HEK293 (cell line): ENCODE data around the gene HSD17B8.
A peak's percentile ranks its signal among the peaks of the same experiment; 100 is the strongest.

ENCODE experiments used
- HOXD13 ChIP-seq: sonication (generic); formaldehyde crosslinking; IDR thresholded peaks from 2 replicates; pipeline ENCODE4 v1.8.0; 2022; ENCODE audit warnings: missing genetic modification reagents, borderline replicate concordance
- MYNN ChIP-seq: fragments of 450-650 bp; formaldehyde crosslinking; IDR thresholded peaks from 2 replicates; pipeline ENCODE4 v1.5.1; 2016; ENCODE audit warnings: missing biosample characterization, missing genetic modification characterization, borderline replicate concordance
- SP3 ChIP-seq: fragments of 450-650 bp; formaldehyde crosslinking; IDR thresholded peaks from 2 replicates; pipeline ENCODE4 v1.5.1; 2016; ENCODE audit warnings: missing biosample characterization, missing genetic modification characterization
- WT1 ChIP-seq: fragments of 450-650 bp; formaldehyde crosslinking; IDR thresholded peaks from 2 replicates; pipeline ENCODE4 v1.5.1; 2016; ENCODE audit warnings: missing biosample characterization, missing genetic modification characterization
- ZFP41 ChIP-seq: fragments of 450-650 bp; formaldehyde crosslinking; IDR thresholded peaks from 2 replicates; pipeline ENCODE4 v1.5.1; 2016; ENCODE audit warnings: missing biosample characterization, missing genetic modification characterization, borderline replicate concordance
- ZNF155 ChIP-seq: fragments of 450-650 bp; formaldehyde crosslinking; IDR thresholded peaks from 2 replicates; pipeline ENCODE4 v1.5.1; 2016; ENCODE audit warnings: missing biosample characterization, missing genetic modification characterization
- ZNF202 ChIP-seq: fragments of 450-650 bp; formaldehyde crosslinking; IDR thresholded peaks from 2 replicates; pipeline ENCODE4 v1.5.1; 2016; ENCODE audit warnings: missing biosample characterization, missing genetic modification characterization, borderline replicate concordance
- ZNF214 ChIP-seq: fragments of 450-650 bp; formaldehyde crosslinking; IDR thresholded peaks from 2 replicates; pipeline ENCODE4 v1.5.1; 2017; ENCODE audit warnings: missing biosample characterization, mild to moderate bottlenecking, missing genetic modification characterization, borderline replicate concordance
- ZNF24 ChIP-seq: fragments of 450-650 bp; formaldehyde crosslinking; IDR thresholded peaks from 2 replicates; pipeline ENCODE4 v1.5.1; 2016; ENCODE audit warnings: missing biosample characterization, missing genetic modification characterization
- ZNF354C ChIP-seq: fragments of 450-650 bp; formaldehyde crosslinking; IDR thresholded peaks from 2 replicates; pipeline ENCODE4 v1.5.1; 2016; ENCODE audit warnings: missing biosample characterization, missing genetic modification characterization, low read depth, borderline replicate concordance
- ZNF416 ChIP-seq: fragments of 450-650 bp; formaldehyde crosslinking; IDR thresholded peaks from 2 replicates; pipeline ENCODE4 v1.5.1; 2016; ENCODE audit warnings: missing biosample characterization, missing genetic modification characterization
- ZNF521 ChIP-seq: fragments of 450-650 bp; formaldehyde crosslinking; IDR thresholded peaks from 2 replicates; pipeline ENCODE4 v1.5.1; 2017; ENCODE audit warnings: missing biosample characterization, mild to moderate bottlenecking, missing genetic modification characterization
- ZNF600 ChIP-seq: fragments of 450-650 bp; formaldehyde crosslinking; IDR thresholded peaks from 2 replicates; pipeline ENCODE4 v1.5.1; 2016; ENCODE audit warnings: missing biosample characterization, missing genetic modification characterization
- ZNF623 ChIP-seq: fragments of 450-650 bp; formaldehyde crosslinking; IDR thresholded peaks from 2 replicates; pipeline ENCODE4 v1.5.1; 2016; ENCODE audit warnings: missing biosample characterization, missing genetic modification characterization
- ZNF777 ChIP-seq: fragments of 450-650 bp; formaldehyde crosslinking; IDR thresholded peaks from 2 replicates; pipeline ENCODE4 v1.5.1; 2017; ENCODE audit warnings: missing biosample characterization, missing genetic modification characterization, borderline replicate concordance
- ZNF785 ChIP-seq: fragments of 450-650 bp; formaldehyde crosslinking; IDR thresholded peaks from 2 replicates; pipeline ENCODE4 v1.5.1; 2016; ENCODE audit warnings: missing biosample characterization, missing genetic modification characterization
- ZNF791 ChIP-seq: fragments of 450-650 bp; formaldehyde crosslinking; IDR thresholded peaks from 2 replicates; pipeline ENCODE4 v1.5.1; 2016; ENCODE audit warnings: missing biosample characterization, missing genetic modification characterization
- ZSCAN23 ChIP-seq: fragments of 450-650 bp; formaldehyde crosslinking; IDR thresholded peaks from 2 replicates; pipeline ENCODE4 v1.5.1; 2016; ENCODE audit warnings: missing biosample characterization, missing genetic modification characterization
- TF ChIP-seq, protein P1 (sequence below): fragments of 450-650 bp; formaldehyde crosslinking; IDR thresholded peaks from 2 replicates; pipeline ENCODE4 v1.5.1; 2016; ENCODE audit warnings: missing biosample characterization, missing genetic modification characterization
- TF ChIP-seq, protein P2 (sequence below): fragments of 450-650 bp; formaldehyde crosslinking; IDR thresholded peaks from 2 replicates; pipeline ENCODE4 v1.5.1; 2016; ENCODE audit warnings: missing biosample characterization, missing genetic modification characterization
- TF ChIP-seq, protein P3 (sequence below): fragments of 450-650 bp; formaldehyde crosslinking; IDR thresholded peaks from 2 replicates; pipeline ENCODE4 v1.5.1; 2016; ENCODE audit warnings: missing biosample characterization, missing genetic modification characterization, borderline replicate concordance
- TF ChIP-seq, protein P4 (sequence below): fragments of 450-650 bp; formaldehyde crosslinking; IDR thresholded peaks from 2 replicates; pipeline ENCODE4 v1.5.1; 2017; ENCODE audit warnings: missing biosample characterization, missing genetic modification characterization
- TF ChIP-seq, protein P5 (sequence below): fragments of 450-650 bp; formaldehyde crosslinking; IDR thresholded peaks from 2 replicates; pipeline ENCODE4 v1.5.1; 2016; ENCODE audit warnings: missing biosample characterization, missing genetic modification characterization
- TF ChIP-seq, protein P6 (sequence below): fragments of 450-650 bp; formaldehyde crosslinking; IDR thresholded peaks from 2 replicates; pipeline ENCODE4 v1.5.1; 2016; ENCODE audit warnings: missing biosample characterization, missing genetic modification characterization
- TF ChIP-seq, protein P7 (sequence below): sonication (generic); formaldehyde crosslinking; IDR thresholded peaks from 2 replicates; pipeline ENCODE4 v1.8.1; 2022; ENCODE audit warnings: mild to moderate bottlenecking, moderate library complexity, missing genetic modification reagents

Gene HSD17B8

DNA sequence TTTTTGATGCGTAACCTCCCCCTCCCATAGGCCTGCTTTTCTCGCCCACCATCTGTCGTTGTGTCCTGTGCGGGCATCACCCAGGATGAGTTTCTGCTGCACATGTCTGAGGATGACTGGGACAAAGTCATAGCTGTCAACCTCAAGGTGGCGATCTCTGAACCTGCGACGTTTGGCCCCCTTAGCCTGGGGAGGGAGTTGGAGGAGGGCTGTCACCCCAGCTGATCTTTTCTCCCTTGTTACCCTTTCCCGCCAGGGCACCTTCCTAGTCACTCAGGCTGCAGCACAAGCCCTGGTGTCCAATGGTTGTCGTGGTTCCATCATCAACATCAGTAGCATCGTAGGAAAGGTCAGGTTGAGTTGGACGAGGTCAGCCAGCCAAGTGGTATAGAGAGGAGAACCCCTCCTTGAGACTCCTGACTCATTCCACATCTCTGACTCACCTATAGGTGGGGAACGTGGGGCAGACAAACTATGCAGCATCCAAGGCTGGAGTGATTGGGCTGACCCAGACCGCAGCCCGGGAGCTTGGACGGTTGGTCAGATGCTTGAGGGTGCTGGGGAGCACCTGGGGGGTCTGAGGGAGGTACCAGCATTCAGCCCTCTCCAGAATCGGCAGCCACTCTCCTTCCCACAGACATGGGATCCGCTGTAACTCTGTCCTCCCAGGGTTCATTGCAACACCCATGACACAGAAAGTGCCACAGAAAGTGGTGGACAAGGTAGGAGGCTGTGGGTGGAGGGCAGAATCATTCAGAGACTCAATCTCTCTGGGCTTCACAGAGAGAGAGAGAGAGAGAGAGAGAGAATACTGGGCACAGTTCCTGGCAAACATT, 954 bp downstream of the HSD17B8 start (continued):
- TF ChIP-seq ZNF416 (no peak), ZNF24 (tag by site-specific recombination) (no peak; the same call in 1 of the 2 replicates), ZFP41 (tag by site-specific recombination) (no peak), ZNF623 (tag by site-specific recombination) (no peak), ZNF155 (no peak), HOXD13 (CRISPR knock-in tag) (no peak), ZNF354C (tag by site-specific recombination) (no peak), ZNF214 (tag by site-specific recombination) (no peak), WT1 (no peak), ZSCAN23 (tag by site-specific recombination) (no peak), ZNF785 (tag by site-specific recombination) (no peak), ZNF202 (no peak), ZNF791 (tag by site-specific recombination) (no peak), ZNF600 (tag by site-specific recombination) (peak; percentile 69), SP3 (tag by site-specific recombination) (no peak), MYNN (tag by site-specific recombination) (no peak), ZNF777 (no peak), ZNF521 (no peak)
- TF ChIP-seq, protein P1, sequence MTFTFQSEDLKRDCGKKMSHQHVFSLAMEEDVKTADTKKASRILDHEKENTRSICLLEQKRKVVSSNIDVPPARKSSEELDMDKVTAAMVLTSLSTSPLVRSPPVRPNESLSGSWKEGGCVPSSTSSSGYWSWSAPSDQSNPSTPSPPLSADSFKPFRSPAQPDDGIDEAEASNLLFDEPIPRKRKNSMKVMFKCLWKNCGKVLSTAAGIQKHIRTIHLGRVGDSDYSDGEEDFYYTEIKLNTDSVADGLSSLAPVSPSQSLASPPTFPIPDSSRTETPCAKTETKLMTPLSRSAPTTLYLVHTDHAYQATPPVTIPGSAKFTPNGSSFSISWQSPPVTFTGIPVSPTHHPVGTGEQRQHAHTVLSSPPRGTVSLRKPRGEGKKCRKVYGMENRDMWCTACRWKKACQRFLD (tag by site-specific recombination), result no peak
- TF ChIP-seq, protein P2, sequence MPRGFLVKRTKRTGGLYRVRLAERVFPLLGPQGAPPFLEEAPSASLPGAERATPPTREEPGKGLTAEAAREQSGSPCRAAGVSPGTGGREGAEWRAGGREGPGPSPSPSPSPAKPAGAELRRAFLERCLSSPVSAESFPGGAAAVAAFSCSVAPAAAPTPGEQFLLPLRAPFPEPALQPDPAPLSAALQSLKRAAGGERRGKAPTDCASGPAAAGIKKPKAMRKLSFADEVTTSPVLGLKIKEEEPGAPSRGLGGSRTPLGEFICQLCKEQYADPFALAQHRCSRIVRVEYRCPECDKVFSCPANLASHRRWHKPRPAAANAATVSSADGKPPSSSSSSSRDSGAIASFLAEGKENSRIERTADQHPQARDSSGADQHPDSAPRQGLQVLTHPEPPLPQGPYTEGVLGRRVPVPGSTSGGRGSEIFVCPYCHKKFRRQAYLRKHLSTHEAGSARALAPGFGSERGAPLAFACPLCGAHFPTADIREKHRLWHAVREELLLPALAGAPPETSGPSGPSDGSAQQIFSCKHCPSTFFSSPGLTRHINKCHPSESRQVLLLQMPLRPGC (tag by site-specific recombination), result no peak
- TF ChIP-seq, protein P3, sequence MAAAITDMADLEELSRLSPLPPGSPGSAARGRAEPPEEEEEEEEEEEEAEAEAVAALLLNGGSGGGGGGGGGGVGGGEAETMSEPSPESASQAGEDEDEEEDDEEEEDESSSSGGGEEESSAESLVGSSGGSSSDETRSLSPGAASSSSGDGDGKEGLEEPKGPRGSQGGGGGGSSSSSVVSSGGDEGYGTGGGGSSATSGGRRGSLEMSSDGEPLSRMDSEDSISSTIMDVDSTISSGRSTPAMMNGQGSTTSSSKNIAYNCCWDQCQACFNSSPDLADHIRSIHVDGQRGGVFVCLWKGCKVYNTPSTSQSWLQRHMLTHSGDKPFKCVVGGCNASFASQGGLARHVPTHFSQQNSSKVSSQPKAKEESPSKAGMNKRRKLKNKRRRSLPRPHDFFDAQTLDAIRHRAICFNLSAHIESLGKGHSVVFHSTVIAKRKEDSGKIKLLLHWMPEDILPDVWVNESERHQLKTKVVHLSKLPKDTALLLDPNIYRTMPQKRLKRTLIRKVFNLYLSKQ (tag by site-specific recombination), result no peak
- TF ChIP-seq, protein P4, sequence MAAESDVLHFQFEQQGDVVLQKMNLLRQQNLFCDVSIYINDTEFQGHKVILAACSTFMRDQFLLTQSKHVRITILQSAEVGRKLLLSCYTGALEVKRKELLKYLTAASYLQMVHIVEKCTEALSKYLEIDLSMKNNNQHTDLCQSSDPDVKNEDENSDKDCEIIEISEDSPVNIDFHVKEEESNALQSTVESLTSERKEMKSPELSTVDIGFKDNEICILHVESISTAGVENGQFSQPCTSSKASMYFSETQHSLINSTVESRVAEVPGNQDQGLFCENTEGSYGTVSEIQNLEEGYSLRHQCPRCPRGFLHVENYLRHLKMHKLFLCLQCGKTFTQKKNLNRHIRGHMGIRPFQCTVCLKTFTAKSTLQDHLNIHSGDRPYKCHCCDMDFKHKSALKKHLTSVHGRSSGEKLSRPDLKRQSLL, result no peak
- TF ChIP-seq, protein P5, sequence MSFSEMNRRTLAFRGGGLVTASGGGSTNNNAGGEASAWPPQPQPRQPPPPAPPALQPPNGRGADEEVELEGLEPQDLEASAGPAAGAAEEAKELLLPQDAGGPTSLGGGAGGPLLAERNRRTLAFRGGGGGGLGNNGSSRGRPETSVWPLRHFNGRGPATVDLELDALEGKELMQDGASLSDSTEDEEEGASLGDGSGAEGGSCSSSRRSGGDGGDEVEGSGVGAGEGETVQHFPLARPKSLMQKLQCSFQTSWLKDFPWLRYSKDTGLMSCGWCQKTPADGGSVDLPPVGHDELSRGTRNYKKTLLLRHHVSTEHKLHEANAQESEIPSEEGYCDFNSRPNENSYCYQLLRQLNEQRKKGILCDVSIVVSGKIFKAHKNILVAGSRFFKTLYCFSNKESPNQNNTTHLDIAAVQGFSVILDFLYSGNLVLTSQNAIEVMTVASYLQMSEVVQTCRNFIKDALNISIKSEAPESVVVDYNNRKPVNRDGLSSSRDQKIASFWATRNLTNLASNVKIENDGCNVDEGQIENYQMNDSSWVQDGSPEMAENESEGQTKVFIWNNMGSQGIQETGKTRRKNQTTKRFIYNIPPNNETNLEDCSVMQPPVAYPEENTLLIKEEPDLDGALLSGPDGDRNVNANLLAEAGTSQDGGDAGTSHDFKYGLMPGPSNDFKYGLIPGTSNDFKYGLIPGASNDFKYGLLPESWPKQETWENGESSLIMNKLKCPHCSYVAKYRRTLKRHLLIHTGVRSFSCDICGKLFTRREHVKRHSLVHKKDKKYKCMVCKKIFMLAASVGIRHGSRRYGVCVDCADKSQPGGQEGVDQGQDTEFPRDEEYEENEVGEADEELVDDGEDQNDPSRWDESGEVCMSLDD, result peak; percentile 12; the same call in 1 of the 2 replicates
- TF ChIP-seq, protein P6, sequence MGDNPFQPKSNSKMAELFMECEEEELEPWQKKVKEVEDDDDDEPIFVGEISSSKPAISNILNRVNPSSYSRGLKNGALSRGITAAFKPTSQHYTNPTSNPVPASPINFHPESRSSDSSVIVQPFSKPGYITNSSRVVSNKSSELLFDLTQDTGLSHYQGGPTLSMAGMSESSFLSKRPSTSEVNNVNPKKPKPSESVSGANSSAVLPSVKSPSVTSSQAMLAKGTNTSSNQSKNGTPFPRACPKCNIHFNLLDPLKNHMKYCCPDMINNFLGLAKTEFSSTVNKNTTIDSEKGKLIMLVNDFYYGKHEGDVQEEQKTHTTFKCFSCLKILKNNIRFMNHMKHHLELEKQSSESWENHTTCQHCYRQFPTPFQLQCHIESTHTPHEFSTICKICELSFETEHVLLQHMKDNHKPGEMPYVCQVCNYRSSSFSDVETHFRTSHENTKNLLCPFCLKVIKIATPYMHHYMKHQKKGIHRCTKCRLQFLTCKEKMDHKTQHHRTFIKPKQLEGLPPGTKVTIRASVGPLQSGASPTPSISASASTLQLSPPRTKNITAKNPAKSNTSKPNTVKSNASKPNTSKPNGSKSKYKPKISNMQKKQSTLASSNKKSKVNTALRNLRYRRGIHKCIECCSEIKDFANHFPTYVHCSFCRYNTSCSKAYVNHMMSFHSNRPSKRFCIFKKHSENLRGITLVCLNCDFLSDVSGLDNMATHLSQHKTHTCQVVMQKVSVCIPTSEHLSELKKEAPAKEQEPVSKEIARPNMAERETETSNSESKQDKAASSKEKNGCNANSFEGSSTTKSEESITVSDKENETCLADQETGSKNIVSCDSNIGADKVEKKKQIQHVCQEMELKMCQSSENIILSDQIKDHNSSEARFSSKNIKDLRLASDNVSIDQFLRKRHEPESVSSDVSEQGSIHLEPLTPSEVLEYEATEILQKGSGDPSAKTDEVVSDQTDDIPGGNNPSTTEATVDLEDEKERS, result no peak
- TF ChIP-seq, protein P7, sequence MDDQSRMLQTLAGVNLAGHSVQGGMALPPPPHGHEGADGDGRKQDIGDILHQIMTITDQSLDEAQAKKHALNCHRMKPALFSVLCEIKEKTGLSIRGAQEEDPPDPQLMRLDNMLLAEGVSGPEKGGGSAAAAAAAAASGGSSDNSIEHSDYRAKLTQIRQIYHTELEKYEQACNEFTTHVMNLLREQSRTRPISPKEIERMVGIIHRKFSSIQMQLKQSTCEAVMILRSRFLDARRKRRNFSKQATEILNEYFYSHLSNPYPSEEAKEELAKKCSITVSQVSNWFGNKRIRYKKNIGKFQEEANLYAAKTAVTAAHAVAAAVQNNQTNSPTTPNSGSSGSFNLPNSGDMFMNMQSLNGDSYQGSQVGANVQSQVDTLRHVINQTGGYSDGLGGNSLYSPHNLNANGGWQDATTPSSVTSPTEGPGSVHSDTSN (CRISPR knock-in tag), result no peak
